Spleen (tissue), 11 donors: ENCODE results near the gene HSF4. TPM values are rescaled to one million over a fixed set of nuclear protein-coding genes. Genes with fewer than 3 reads are reported as not detected.

Experiments used
- DNase-seq: peaks from one replicate; pipeline ENCODE4 v3.0.0-alpha.2; 2020
- H3K27ac ChIP-seq, 8 donors: fragments of 200-600 bp; sonication (generic) in 7 of 8; 1 replicate in 4 of 8; 2 replicates in 4 of 8; pipeline versions ENCODE4 v1.5.0 to v1.8.0; 2016 to 2021; ENCODE audit warnings: inconsistent platforms in 4 of 8, mild to moderate bottlenecking in 4 of 8, moderate library complexity in 1 of 8
- H3K27me3 ChIP-seq, 7 donors: fragments of 200-600 bp; sonication (generic) in 6 of 7; replicated peaks in 1 of 7; 1 replicate in 4 of 7; 2 replicates in 3 of 7; pipeline versions ENCODE4 v1.5.0 to v1.8.0; 2016 to 2021; ENCODE audit warnings: inconsistent platforms in 3 of 7, mild to moderate bottlenecking in 1 of 7
- H3K36me3 ChIP-seq, 6 donors: fragments of 200-600 bp; sonication (generic) in 5 of 6; 1 replicate in 4 of 6; 2 replicates in 2 of 6; pipeline versions ENCODE4 v1.5.0 to v1.8.0; 2016 to 2021; ENCODE audit warnings: inconsistent platforms in 2 of 6
- H3K4me1 ChIP-seq, 6 donors: fragments of 200-600 bp; sonication (generic) in 5 of 6; 1 replicate in 3 of 6; 2 replicates in 3 of 6; pipeline versions ENCODE4 v1.5.0 to v1.8.0; 2016 to 2021; ENCODE audit warnings: inconsistent platforms in 3 of 6
- H3K4me3 ChIP-seq, 8 donors: fragments of 200-600 bp; sonication (generic) in 7 of 8; 1 replicate in 4 of 8; 2 replicates in 4 of 8; pipeline versions ENCODE4 v1.5.0 to v1.8.0; 2016 to 2021; ENCODE audit warnings: inconsistent platforms in 4 of 8, mild to moderate bottlenecking in 4 of 8, moderate library complexity in 2 of 8
- H3K9me3 ChIP-seq, 8 donors: fragments of 200-600 bp; sonication (generic) in 7 of 8; 1 replicate in 4 of 8; 2 replicates in 4 of 8; pipeline versions ENCODE4 v1.5.0 to v1.8.0; 2016 to 2021; ENCODE audit warnings: inconsistent platforms in 4 of 8
- CTCF ChIP-seq, 11 experiments: fragments of 200-600 bp in 7 of 11; fragments of 450-650 bp in 4 of 11; sonication (generic) in 4 of 11; IDR thresholded peaks in 8 of 11; conservative IDR thresholded peaks in 3 of 11; 1 replicate in 7 of 11; 2 replicates in 4 of 11; pipeline versions ENCODE4 v1.4.0 to v1.8.0; 2016 to 2021; ENCODE audit warnings: antibody characterized with exemption in 11 of 11, inconsistent platforms in 4 of 11, mild to moderate bottlenecking in 1 of 11
- POLR2A ChIP-seq, 3 donors: fragments of 450-650 bp; IDR thresholded peaks; one replicate each; pipeline ENCODE4 v1.5.1; 2017; ENCODE audit warnings: antibody characterized with exemption in 3 of 3, mild to moderate bottlenecking in 1 of 3
- POLR2AphosphoS5 ChIP-seq, 3 donors: sonication (generic); formaldehyde crosslinking; IDR thresholded peaks; one replicate each; pipeline ENCODE4 v1.5.1; 2017; ENCODE audit warnings: antibody characterized with exemption in 3 of 3
- WGBS, 5 donors: extraction: QIAGEN DNeasy Blood & Tissue Kit in 3 of 5; methylation state at CpG; one replicate each; pipeline versions ENCODE4 v1.1.5 to v1.1.7; 2013 to 2018; 5-methylcytosine and 5-hydroxymethylcytosine counted together
- intact Hi-C: fragments of 100-400 bp; cut with DNase I; formaldehyde crosslinking; loops from one replicate; pipeline ENCODE4 v1.15.0; 2023; ENCODE audit warnings: low total_unique reads
- polyA plus RNA-seq, 3 donors: library from polyadenylated mRNA; stranded (reverse); fragments of 200-250 nt; gene quantifications; one replicate each; pipeline ENCODE4 v1.2.1, GENCODE V29; 2013
- total RNA-seq, 7 donors: library from RNA; depleted of rRNA in 3 of 7; stranded (reverse); fragments of >200 nt in 3 of 7; fragmentation: NEBNext Ultra II Directional in 4 of 7; extraction: Animal tissue kit (Norgen Biotek cat#: 25700) in 4 of 7; gene quantifications; one replicate each; pipeline versions ENCODE4 v1.1.0 to v1.2.1, GENCODE V29; 2016 to 2021
- donor health status: healthy with polysubstance abuse.
- donor health status: DM: no; HTN: no; CAD: no; lungs with moderate emphysema.
- donor health status: DM: no; HTN: no; CAD: no.
- donor health status: Bipolar disorder and iron deficiency.
- donor health status: healthy.
- donor health status: DM: no; HTN: no; CAD: no.
- donor health status: DM: yes; HTN: yes; CAD: no.

The HSF4 gene
- total and polyA plus RNA-seq, 10 donors = 11.5 to 43.7 (median 20.3) TPM

DNA sequence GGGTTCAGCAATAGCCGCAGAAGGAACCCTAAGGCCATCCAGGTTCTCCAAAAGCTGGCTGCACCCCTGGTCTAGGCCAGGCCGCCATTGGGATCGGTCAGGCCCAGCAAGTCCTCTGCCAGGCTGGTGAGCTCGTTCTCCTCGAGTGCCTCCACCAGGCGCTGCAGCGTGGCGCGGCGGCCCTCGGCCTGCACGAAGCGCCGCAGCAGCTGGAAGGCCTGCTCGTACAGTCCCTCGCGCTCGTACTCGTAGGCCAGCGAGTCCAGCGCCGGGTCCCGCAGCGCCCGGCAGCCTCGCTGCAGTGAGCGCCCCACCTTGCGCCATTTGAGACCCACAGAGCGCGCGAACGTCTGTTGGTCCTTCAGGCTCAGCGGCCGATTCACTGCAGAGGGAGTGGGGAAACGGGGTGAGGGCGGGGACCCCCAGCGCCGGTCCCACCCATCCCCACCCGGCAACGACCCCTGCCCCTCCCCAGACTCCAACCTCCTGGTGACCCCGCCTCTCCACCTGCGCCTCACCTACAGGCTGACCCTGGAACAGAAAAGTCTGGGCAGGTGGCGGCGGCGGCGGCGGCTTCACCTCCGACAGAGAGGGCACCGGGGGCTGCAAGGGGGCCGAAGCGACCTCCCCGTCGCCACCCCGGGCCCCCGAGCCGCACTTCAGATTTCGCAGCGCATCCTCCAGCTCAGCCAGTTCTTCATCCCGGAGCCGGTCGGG is 9.8 kb upstream of the HSF4 start:
- intact Hi-C loops = loop anchor here (5.0 kb wide), 1 partner anchor 177 kb away; no protein-coding TSS in a partner anchor

GRCh38 chr16:67155295-67156142 is 9.0 kb upstream of the HSF4 start:
- intact Hi-C loops = no loop called here
- H3K4me1 ChIP-seq = peaks cover 24 to 79% (median 54%) of the 10 kb centered on the region in 6 donors
- WGBS, 5 donors = 15 to 74% (median 18%) methylated on average over 15 to 74 of the region's 74 CpGs

More for the DNA sequence above, 9.8 kb upstream of the HSF4 start:
- H3K27me3 ChIP-seq = peaks cover 0 to 35% (median 16%) of the 10 kb centered on the region in 7 donors
- H3K4me3 ChIP-seq = peak overlapping the region in 6 of 8 donors; percentile 1 to 59 (median 17)
- H3K27ac ChIP-seq = no peak overlapping the region
- WGBS, 5 donors = 37 to 75% (median 42%) methylated on average over 12 to 61 of the region's 61 CpGs
- peaks cover 28 to 80% (median 58%) of the 10 kb centered on the region in 6 donors for H3K4me1 ChIP-seq
- peak in 2 of 3 donors; percentile 7 to 19 for TF ChIP-seq POLR2AphosphoS5 (IDR thresholded peaks at IDR 0.05)
- TF ChIP-seq CTCF (IDR thresholded peaks at IDR 0.05 in 8 of 11, conservative IDR thresholded peaks at IDR 0.05 in 3 of 11) = no peak
- no peak for TF ChIP-seq POLR2A (IDR thresholded peaks at IDR 0.05)
- H3K36me3 ChIP-seq = peaks cover 0 to 7% (median 0%) of the 10 kb centered on the region in 6 donors
- DNase-seq = peak; percentile 75
- H3K9me3 ChIP-seq = no peaks in the 10 kb centered on the region

DNA sequence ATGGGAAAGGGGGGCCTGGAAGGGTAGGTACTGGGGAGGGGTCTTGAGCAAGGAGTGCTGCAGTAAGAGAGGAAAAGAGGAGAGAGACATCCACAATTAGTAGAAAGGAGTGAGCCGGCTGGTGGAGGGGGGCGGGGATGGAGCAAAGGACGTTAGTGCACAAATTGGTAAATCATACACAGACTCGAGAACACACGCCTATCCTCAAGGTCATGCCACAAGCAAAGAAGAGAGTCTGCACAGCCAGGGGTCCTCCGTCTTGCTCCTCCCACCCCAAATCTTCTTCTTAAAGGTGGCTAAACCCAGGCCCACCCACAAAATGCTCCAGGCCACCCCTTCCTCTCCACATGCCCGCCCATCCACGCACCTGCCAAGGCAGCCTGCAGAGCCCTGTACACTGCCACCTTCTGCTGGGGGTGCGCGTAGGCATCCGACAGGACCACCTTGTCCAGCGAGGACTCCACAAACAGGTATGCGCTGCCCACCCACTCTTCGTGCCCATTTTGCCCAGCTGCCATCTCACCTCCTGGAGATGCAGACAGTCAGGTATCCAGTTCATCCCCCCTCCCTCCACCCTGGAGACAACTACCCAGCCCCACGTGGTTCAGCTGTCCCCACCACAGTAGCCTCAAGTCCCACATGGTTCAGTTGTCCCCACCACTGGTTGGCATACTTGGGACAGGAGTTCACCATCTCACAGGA is 8.3 kb upstream of the HSF4 start:
- Histone ChIP-seq H3K9me3 (no peaks in the 10 kb centered on the region), H3K4me3 (no peak overlapping the region), H3K4me1 (peaks cover 27 to 79% (median 54%) of the 10 kb centered on the region in 6 donors), H3K27ac (peak overlapping the region in 2 of 8 donors; percentile 2 to 96), H3K36me3 (peaks cover 0 to 7% (median 0%) of the 10 kb centered on the region in 6 donors), H3K27me3 (peaks cover 0 to 25% (median 3%) of the 10 kb centered on the region in 7 donors)
- TF ChIP-seq CTCF (IDR thresholded peaks at IDR 0.05 in 8 of 11, conservative IDR thresholded peaks at IDR 0.05 in 3 of 11) (no peak), POLR2A (IDR thresholded peaks at IDR 0.05) (no peak), POLR2AphosphoS5 (IDR thresholded peaks at IDR 0.05) (no peak)
- intact Hi-C loops = no loop called here
- DNase-seq = peak; percentile 78
- 71 to 86% (median 77%) methylated on average over 14 to 15 of the region's 15 CpGs for WGBS, 5 donors

More at GRCh38 chr16:67155295-67156142, 9.0 kb upstream of the HSF4 start:
- Histone ChIP-seq H3K9me3 (no peaks in the 10 kb centered on the region), H3K27me3 (peaks cover 0 to 27% (median 8%) of the 10 kb centered on the region in 7 donors), H3K4me3 (peak overlapping the region in 6 of 8 donors; percentile 1 to 59 (median 17)), H3K27ac (no peak overlapping the region), H3K36me3 (peaks cover 0 to 7% (median 0%) of the 10 kb centered on the region in 6 donors)
- TF ChIP-seq CTCF (IDR thresholded peaks at IDR 0.05 in 8 of 11, conservative IDR thresholded peaks at IDR 0.05 in 3 of 11) = peak; percentile 44 to 99 (median 97)
- peak; percentile 35 to 77 (median 67) for TF ChIP-seq POLR2AphosphoS5 (IDR thresholded peaks at IDR 0.05)
- TF ChIP-seq POLR2A (IDR thresholded peaks at IDR 0.05) = no peak
- peak; percentile 96 for DNase-seq
